Neural cell (in vitro differentiated cells): Measurements from ENCODE around the gene CEP120. TPM values are rescaled to one million over a fixed set of nuclear protein-coding genes. Genes with fewer than 3 reads are reported as not detected.

Source experiments
- H2AFZ ChIP-seq: fragments of 200-600, 300-800 bp; sonication (generic), shearing (Covaris generic); 2 replicates; pipeline ENCODE4 v1.6.0; 2014; ENCODE audit warnings: low read depth, mild to moderate bottlenecking, antibody characterized with exemption, low read length, moderate library complexity
- H3F3A ChIP-seq: fragments of 200-600 bp; shearing (Covaris generic); 2 replicates; pipeline ENCODE4 v1.6.1; 2016; ENCODE audit warnings: mild to moderate bottlenecking, moderate library complexity, mixed read lengths, antibody characterized with exemption, low read length; ENCODE audit not compliant: insufficient read depth, poor library complexity, severe bottlenecking
- H3K27ac ChIP-seq: fragments of 200-600, 300-800 bp; sonication (generic), shearing (Covaris generic); 2 replicates; pipeline ENCODE4 v1.5.1; 2014; ENCODE audit warnings: mild to moderate bottlenecking, low read length, moderate library complexity
- H3K27me3 ChIP-seq: fragments of 300-800, 200-600 bp; sonication (generic), shearing (Covaris generic); 2 replicates; pipeline ENCODE4 v1.6.0; 2014; ENCODE audit warnings: mild to moderate bottlenecking, low read depth, low read length, moderate library complexity; ENCODE audit not compliant: insufficient read depth
- H3K36me3 ChIP-seq: fragments of 300-800, 200-600 bp; sonication (generic), shearing (Covaris generic); 2 replicates; pipeline ENCODE4 v1.5.1; 2014; ENCODE audit warnings: mild to moderate bottlenecking, antibody characterized with exemption, low read length, moderate library complexity; ENCODE audit not compliant: insufficient read depth
- H3K4me2 ChIP-seq: fragments of 300-800, 200-600 bp; sonication (generic), shearing (Covaris generic); 2 replicates; pipeline ENCODE4 v1.6.0; 2014; ENCODE audit warnings: mild to moderate bottlenecking, low read length
- H3K4me3 ChIP-seq: fragments of 300-800, 200-600 bp; sonication (generic), shearing (Covaris generic); 2 replicates; pipeline ENCODE4 v1.5.1; 2014; ENCODE audit warnings: mild to moderate bottlenecking, low read length, moderate library complexity
- H3K79me2 ChIP-seq: fragments of 200-600 bp; shearing (Covaris generic); replicated peaks from 2 replicates; pipeline ENCODE4 v1.6.0; 2014; ENCODE audit warnings: mild to moderate bottlenecking, low read length, moderate library complexity; ENCODE audit not compliant: insufficient read depth
- H3K9ac ChIP-seq: fragments of 300-800, 200-600 bp; sonication (generic), shearing (Covaris generic); 2 replicates; pipeline ENCODE4 v1.6.1; 2016; ENCODE audit warnings: mild to moderate bottlenecking, low read length, mixed read lengths
- H3K9me2 ChIP-seq: fragments of 200-600 bp; shearing (Covaris generic); 2 replicates; pipeline ENCODE4 v1.6.1; 2016; ENCODE audit warnings: mild to moderate bottlenecking, low read length, mixed read lengths; ENCODE audit not compliant: insufficient read depth
- H3K9me3 ChIP-seq: fragments of 200-600, 300-800 bp; sonication (generic), shearing (Covaris generic); 2 replicates; pipeline ENCODE4 v1.6.1; 2016; ENCODE audit warnings: mild to moderate bottlenecking, mixed run types, low read length, moderate library complexity, mixed read lengths
- H4K20me1 ChIP-seq: fragments of 200-600 bp; shearing (Covaris generic); 2 replicates; pipeline ENCODE4 v1.6.1; 2016; ENCODE audit warnings: mild to moderate bottlenecking, mixed run types; ENCODE audit not compliant: insufficient read depth
- EP300 ChIP-seq: fragments of 450-650 bp; conservative IDR thresholded peaks from 2 replicates; pipeline ENCODE4 v1.6.1; 2014; ENCODE audit warnings: antibody characterized with exemption, mild to moderate bottlenecking, moderate library complexity; ENCODE audit not compliant: poor library complexity, severe bottlenecking
- EZH2 ChIP-seq: fragments of 200-600, 300-800 bp; shearing (Covaris generic), sonication (generic); IDR thresholded peaks from 2 replicates; pipeline ENCODE4 v1.6.1; 2014; ENCODE audit warnings: antibody characterized with exemption, low read length, borderline replicate concordance, mild to moderate bottlenecking; ENCODE audit not compliant: insufficient read depth, poor library complexity, severe bottlenecking
- MXI1 ChIP-seq: fragments of 450-650 bp; conservative IDR thresholded peaks from 2 replicates; pipeline ENCODE4 v1.6.1; 2014; ENCODE audit warnings: antibody characterized with exemption, mild to moderate bottlenecking; ENCODE audit not compliant: poor library complexity, severe bottlenecking
- POLR2AphosphoS5 ChIP-seq: IDR thresholded peaks from 2 replicates; pipeline ENCODE4 v1.6.1; 2012
- RAD21 ChIP-seq: fragments of 450-650 bp; conservative IDR thresholded peaks from 2 replicates; pipeline ENCODE4 v1.6.1; 2014; ENCODE audit warnings: antibody characterized with exemption, mild to moderate bottlenecking, moderate library complexity
- SMC3 ChIP-seq: fragments of 450-650 bp; conservative IDR thresholded peaks from 2 replicates; pipeline ENCODE4 v1.6.1; 2014; ENCODE audit warnings: antibody characterized with exemption, mild to moderate bottlenecking, moderate library complexity; ENCODE audit not compliant: poor library complexity
- TAF1 ChIP-seq: IDR thresholded peaks from 2 replicates; pipeline ENCODE4 v1.6.1; 2012; ENCODE audit warnings: low read depth
- polyA plus RNA-seq: library from polyadenylated mRNA; depleted of rRNA; stranded (reverse); fragments of >200 nt; gene quantifications from 2 replicates; pipeline ENCODE4 v1.2.3, GENCODE V29; 2014
- TF ChIP-seq, protein P1 (sequence below): IDR thresholded peaks from 2 replicates; pipeline ENCODE4 v1.6.1; 2012; ENCODE audit warnings: borderline replicate concordance
- TF ChIP-seq, protein P2 (sequence below): fragments of 450-650 bp; IDR thresholded peaks from 2 replicates; pipeline ENCODE4 v1.5.1; 2014; ENCODE audit warnings: antibody characterized with exemption, mild to moderate bottlenecking, moderate library complexity; ENCODE audit not compliant: poor library complexity, severe bottlenecking

Gene CEP120
- polyA plus RNA-seq, 1 donor from 2014 or later: 33.2 TPM

DNA sequence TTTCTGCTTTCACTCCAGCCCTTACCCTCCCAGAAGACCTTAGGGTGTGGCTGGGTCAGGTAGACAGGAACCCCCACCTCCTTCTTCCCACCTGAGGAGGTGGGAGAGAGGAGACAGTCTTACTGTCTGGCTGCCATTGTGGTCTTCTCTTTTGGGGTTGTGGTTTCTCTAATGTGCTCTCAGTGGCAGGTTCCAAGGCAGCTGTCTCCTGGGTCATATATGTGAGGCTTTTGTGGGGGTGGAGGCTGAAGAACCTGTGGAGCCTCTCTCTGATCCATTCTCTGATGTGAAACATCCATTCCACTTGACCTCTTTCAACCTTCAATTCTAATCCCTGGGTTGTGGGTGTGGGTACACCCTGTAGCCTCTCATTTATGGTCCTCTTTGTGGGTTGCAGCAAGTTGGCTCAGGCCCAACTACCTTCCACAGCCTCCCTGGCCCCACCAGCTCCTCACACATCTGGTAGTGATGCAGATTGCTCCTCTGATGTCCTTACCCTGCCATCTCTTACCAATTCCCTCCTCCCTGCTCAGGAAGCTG lies 118.4 kb downstream of the CEP120 start:
- no peaks in the 10 kb centered on the region for H3F3A ChIP-seq
- H3K4me3 ChIP-seq: no peak overlapping the region
- H3K4me2 ChIP-seq: no peak overlapping the region
- H3K36me3 ChIP-seq: no peaks in the 10 kb centered on the region
- no peak overlapping the region for H3K27ac ChIP-seq
- H3K9ac ChIP-seq: no peak overlapping the region
- no peaks in the 10 kb centered on the region for H3K9me3 ChIP-seq
- no peaks in the 10 kb centered on the region for H3K27me3 ChIP-seq
- H4K20me1 ChIP-seq: no peaks in the 10 kb centered on the region
- H3K79me2 ChIP-seq: no peaks in the 10 kb centered on the region
- H3K9me2 ChIP-seq: no peaks in the 10 kb centered on the region
- H2AFZ ChIP-seq: no peak overlapping the region
- TF ChIP-seq, protein P1, sequence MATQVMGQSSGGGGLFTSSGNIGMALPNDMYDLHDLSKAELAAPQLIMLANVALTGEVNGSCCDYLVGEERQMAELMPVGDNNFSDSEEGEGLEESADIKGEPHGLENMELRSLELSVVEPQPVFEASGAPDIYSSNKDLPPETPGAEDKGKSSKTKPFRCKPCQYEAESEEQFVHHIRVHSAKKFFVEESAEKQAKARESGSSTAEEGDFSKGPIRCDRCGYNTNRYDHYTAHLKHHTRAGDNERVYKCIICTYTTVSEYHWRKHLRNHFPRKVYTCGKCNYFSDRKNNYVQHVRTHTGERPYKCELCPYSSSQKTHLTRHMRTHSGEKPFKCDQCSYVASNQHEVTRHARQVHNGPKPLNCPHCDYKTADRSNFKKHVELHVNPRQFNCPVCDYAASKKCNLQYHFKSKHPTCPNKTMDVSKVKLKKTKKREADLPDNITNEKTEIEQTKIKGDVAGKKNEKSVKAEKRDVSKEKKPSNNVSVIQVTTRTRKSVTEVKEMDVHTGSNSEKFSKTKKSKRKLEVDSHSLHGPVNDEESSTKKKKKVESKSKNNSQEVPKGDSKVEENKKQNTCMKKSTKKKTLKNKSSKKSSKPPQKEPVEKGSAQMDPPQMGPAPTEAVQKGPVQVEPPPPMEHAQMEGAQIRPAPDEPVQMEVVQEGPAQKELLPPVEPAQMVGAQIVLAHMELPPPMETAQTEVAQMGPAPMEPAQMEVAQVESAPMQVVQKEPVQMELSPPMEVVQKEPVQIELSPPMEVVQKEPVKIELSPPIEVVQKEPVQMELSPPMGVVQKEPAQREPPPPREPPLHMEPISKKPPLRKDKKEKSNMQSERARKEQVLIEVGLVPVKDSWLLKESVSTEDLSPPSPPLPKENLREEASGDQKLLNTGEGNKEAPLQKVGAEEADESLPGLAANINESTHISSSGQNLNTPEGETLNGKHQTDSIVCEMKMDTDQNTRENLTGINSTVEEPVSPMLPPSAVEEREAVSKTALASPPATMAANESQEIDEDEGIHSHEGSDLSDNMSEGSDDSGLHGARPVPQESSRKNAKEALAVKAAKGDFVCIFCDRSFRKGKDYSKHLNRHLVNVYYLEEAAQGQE: no peak
- no peak for TF ChIP-seq MXI1
- TF ChIP-seq RAD21: no peak
- TF ChIP-seq EZH2: no peak
- TF ChIP-seq POLR2AphosphoS5: no peak
- TF ChIP-seq, protein P2, sequence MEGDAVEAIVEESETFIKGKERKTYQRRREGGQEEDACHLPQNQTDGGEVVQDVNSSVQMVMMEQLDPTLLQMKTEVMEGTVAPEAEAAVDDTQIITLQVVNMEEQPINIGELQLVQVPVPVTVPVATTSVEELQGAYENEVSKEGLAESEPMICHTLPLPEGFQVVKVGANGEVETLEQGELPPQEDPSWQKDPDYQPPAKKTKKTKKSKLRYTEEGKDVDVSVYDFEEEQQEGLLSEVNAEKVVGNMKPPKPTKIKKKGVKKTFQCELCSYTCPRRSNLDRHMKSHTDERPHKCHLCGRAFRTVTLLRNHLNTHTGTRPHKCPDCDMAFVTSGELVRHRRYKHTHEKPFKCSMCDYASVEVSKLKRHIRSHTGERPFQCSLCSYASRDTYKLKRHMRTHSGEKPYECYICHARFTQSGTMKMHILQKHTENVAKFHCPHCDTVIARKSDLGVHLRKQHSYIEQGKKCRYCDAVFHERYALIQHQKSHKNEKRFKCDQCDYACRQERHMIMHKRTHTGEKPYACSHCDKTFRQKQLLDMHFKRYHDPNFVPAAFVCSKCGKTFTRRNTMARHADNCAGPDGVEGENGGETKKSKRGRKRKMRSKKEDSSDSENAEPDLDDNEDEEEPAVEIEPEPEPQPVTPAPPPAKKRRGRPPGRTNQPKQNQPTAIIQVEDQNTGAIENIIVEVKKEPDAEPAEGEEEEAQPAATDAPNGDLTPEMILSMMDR: no peak
- TF ChIP-seq SMC3: no peak
- TF ChIP-seq EP300: no peak

DNA sequence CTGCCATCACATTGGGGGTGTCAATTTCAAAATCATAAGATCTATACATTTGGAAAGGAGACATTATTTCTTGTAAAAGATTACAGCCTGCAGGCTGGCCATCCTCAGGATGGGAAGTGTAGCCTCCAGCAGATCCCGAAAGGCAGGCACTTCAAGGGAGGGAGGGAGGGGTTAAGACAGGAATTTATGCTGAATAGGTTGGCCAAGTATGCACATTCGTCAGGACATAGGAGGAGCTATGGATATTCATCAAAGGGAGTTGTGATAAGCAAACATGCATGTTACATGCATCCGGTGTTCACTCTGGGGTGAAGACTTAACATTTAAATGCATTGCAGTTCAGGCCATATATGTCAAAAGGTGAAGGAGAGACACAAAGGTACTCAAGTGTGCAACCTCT lies 119.4 kb downstream of the CEP120 start:
- no peak overlapping the region for H3K4me3 ChIP-seq

DNA sequence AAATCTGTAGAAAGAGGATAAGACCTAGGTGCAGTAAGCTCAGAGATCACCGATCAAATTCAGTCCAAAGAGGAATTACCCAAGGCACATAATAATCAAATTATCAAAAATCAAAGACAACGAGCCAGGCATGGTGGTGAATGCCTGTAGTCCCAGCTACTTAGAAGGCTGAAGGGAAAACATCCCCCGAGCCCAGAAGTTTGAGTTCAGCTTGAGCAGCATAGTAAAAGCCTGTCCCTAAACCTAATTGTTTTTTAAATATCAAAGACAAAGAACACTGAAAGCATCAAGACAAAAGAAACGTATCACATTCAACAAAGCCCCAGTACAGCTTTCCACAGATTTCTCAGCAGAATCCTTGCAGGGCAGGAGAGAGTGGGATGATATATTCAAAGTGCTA lies 122.9 kb downstream of the CEP120 start:
- H3K27me3 ChIP-seq: no peaks in the 10 kb centered on the region
- H3F3A ChIP-seq: no peaks in the 10 kb centered on the region
- H3K79me2 ChIP-seq: no peaks in the 10 kb centered on the region
- H3K27ac ChIP-seq: no peak overlapping the region
- TF ChIP-seq EZH2: no peak
- TF ChIP-seq, protein P2: no peak
- no peak for TF ChIP-seq TAF1
- TF ChIP-seq SMC3: no peak
- TF ChIP-seq RAD21: no peak
- TF ChIP-seq, protein P1: no peak
- no peak for TF ChIP-seq EP300
- no peak for TF ChIP-seq MXI1
- no peak for TF ChIP-seq POLR2AphosphoS5
- no peak overlapping the region for H3K4me2 ChIP-seq
- H3K9ac ChIP-seq: no peak overlapping the region
- no peak overlapping the region for H2AFZ ChIP-seq
- no peak overlapping the region for H3K4me3 ChIP-seq
- no peaks in the 10 kb centered on the region for H4K20me1 ChIP-seq
- H3K36me3 ChIP-seq: no peaks in the 10 kb centered on the region
- no peaks in the 10 kb centered on the region for H3K9me2 ChIP-seq
- no peaks in the 10 kb centered on the region for H3K9me3 ChIP-seq

More for the DNA sequence above, 119.4 kb downstream of the CEP120 start:
- TF ChIP-seq MXI1 (no peak), EZH2 (no peak), POLR2AphosphoS5 (no peak)
- Histone ChIP-seq H2AFZ (no peak overlapping the region), H4K20me1 (no peaks in the 10 kb centered on the region), H3K4me2 (no peak overlapping the region), H3K36me3 (no peaks in the 10 kb centered on the region), H3K9me3 (no peaks in the 10 kb centered on the region), H3K79me2 (no peaks in the 10 kb centered on the region), H3K27me3 (no peaks in the 10 kb centered on the region), H3K9ac (no peak overlapping the region), H3K27ac (no peak overlapping the region), H3F3A (no peaks in the 10 kb centered on the region), H3K9me2 (no peaks in the 10 kb centered on the region)
